PC-9 (cell line): ENCODE measurements around the gene PLPP1.

ENCODE experiments used
- CTCF ChIP-seq: fragments of 200-600 bp; sonication (generic); conservative IDR thresholded peaks from 2 replicates; pipeline ENCODE4 v1.6.1; 2017; ENCODE audit warnings: mixed run types, antibody characterized with exemption, mild to moderate bottlenecking, moderate library complexity
- EZH2 ChIP-seq: fragments of 200-600 bp; sonication (generic); IDR thresholded peaks from 2 replicates; pipeline ENCODE4 v1.8.0; 2017; ENCODE audit warnings: antibody characterized with exemption, low read depth

- TF ChIP-seq EZH2 (no peak), CTCF (no peak)
These were observed 5.3 kb upstream of the PLPP1 start for GRCh38 chr5:55540024-55540423.
